ENCODE data around the gene RFESD. TPM values are rescaled to one million over a fixed set of nuclear protein-coding genes. Genes with fewer than 3 reads are reported as not detected.

RFESD gene
- total and polyA plus RNA-seq, 10 of the 15 experiments (the other 5 are each of a cell fraction or from before 2014, with no cell fraction given), result 1.9 to 14.7 (median 4.9) TPM

- DNase-seq (ENCODE audit: low read depth, low spot score), result no peak
- TF ChIP-seq, protein P1, sequence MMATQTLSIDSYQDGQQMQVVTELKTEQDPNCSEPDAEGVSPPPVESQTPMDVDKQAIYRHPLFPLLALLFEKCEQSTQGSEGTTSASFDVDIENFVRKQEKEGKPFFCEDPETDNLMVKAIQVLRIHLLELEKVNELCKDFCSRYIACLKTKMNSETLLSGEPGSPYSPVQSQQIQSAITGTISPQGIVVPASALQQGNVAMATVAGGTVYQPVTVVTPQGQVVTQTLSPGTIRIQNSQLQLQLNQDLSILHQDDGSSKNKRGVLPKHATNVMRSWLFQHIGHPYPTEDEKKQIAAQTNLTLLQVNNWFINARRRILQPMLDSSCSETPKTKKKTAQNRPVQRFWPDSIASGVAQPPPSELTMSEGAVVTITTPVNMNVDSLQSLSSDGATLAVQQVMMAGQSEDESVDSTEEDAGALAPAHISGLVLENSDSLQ (IDR thresholded peaks at IDR 0.05), result no peak
- no peak for TF ChIP-seq TARDBP (IDR thresholded peaks at IDR 0.05; ENCODE audit: borderline replicate concordance)
- no peak for TF ChIP-seq LARP7 (IDR thresholded peaks at IDR 0.05)
- TF ChIP-seq ZBTB33 (IDR thresholded peaks at IDR 0.05), result no peak
- TF ChIP-seq FOXM1 (IDR thresholded peaks at IDR 0.05; ENCODE audit: low read depth, low read length), result no peak
- TF ChIP-seq ESRRA (IDR thresholded peaks at IDR 0.05; ENCODE audit: low read length), result no peak
- no peak for TF ChIP-seq ETV6 (conservative IDR thresholded peaks at IDR 0.05 in 1 of 2, IDR thresholded peaks at IDR 0.05 in 1 of 2; ENCODE audit: borderline replicate concordance in 1 of 2, low read depth in 1 of 2)
- TF ChIP-seq ZBTB40 (IDR thresholded peaks at IDR 0.05; ENCODE audit: borderline replicate concordance), result no peak
- TF ChIP-seq NR2C2 (IDR thresholded peaks at IDR 0.05; ENCODE audit: borderline replicate concordance, control insufficient read depth, insufficient read length, low read depth), result no peak
- TF ChIP-seq, protein P2, sequence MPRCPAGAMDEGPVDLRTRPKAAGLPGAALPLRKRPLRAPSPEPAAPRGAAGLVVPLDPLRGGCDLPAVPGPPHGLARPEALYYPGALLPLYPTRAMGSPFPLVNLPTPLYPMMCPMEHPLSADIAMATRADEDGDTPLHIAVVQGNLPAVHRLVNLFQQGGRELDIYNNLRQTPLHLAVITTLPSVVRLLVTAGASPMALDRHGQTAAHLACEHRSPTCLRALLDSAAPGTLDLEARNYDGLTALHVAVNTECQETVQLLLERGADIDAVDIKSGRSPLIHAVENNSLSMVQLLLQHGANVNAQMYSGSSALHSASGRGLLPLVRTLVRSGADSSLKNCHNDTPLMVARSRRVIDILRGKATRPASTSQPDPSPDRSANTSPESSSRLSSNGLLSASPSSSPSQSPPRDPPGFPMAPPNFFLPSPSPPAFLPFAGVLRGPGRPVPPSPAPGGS (IDR thresholded peaks at IDR 0.05; ENCODE audit: borderline replicate concordance, insufficient read depth, low read depth, low read length, poor library complexity, severe bottlenecking), result no peak
- TF ChIP-seq NRF1 (conservative IDR thresholded peaks at IDR 0.05; ENCODE audit: low read depth, low read length), result no peak
- TF ChIP-seq RCOR1 (conservative IDR thresholded peaks at IDR 0.05; ENCODE audit: low read depth, low read length), result no peak
- no peak for TF ChIP-seq NBN (IDR thresholded peaks at IDR 0.05)
- TF ChIP-seq NFYA (IDR thresholded peaks at IDR 0.05; ENCODE audit: borderline replicate concordance, low read depth, low read length), result no peak
- TF ChIP-seq HDAC2 (IDR thresholded peaks at IDR 0.05), result no peak
- Histone ChIP-seq H3K9me3 (replicated peaks; ENCODE audit: control insufficient read depth, insufficient read depth, low read length) (no peaks in the 10 kb centered on the region), H3K9ac (ENCODE audit: control insufficient read depth, insufficient read depth, low read length) (no peak overlapping the region), H3K4me1 (ENCODE audit: control insufficient read depth, insufficient read depth, low read length) (no peaks in the 10 kb centered on the region), H4K20me1 (ENCODE audit: control insufficient read depth, insufficient read depth) (no peaks in the 10 kb centered on the region), H3K79me2 (ENCODE audit: control insufficient read depth, insufficient read depth, low read length) (no peaks in the 10 kb centered on the region), H3K27ac (ENCODE audit: control insufficient read depth, insufficient read depth) (no peak overlapping the region), H3K27me3 (replicated peaks in 1 of 2; ENCODE audit: control insufficient read depth in 2 of 2, insufficient read depth in 2 of 2, low read length in 1 of 2) (no peaks in the 10 kb centered on the region), H3K36me3 (ENCODE audit: control insufficient read depth in 2 of 2, insufficient read depth in 2 of 2, low read length in 1 of 2) (no peaks in the 10 kb centered on the region), H2AFZ (ENCODE audit: control insufficient read depth, low read depth, low read length) (no peak overlapping the region), H3K4me3 (no peak overlapping the region), H3K4me2 (ENCODE audit: control insufficient read depth, insufficient read depth) (no peak overlapping the region)
- BruUV-seq (replicated peaks), result no TSS peak
- CTCF ChIA-PET, result interaction anchor here (0.7 to 1.3 kb wide), 3 partner anchors 38 to 65 kb away, joined by 3 read pairs; no protein-coding TSS in a partner anchor
- POLR2A ChIA-PET, result no interaction called here
- no peak for ATAC-seq
- RAD21 ChIA-PET (ENCODE audit: unreplicated experiment), result no interaction called here
- SMC1A ChIA-PET (ENCODE audit: uncharacterized antibody, unreplicated experiment), result interaction anchor here (0.6 to 1.0 kb wide), 2 partner anchors 9 to 988 kb away, joined by 3 read pairs; no protein-coding TSS in a partner anchor
- in situ Hi-C loops (cut with MboI), result no loop called here
- no peak for FAIRE-seq
- WGBS (ENCODE audit: insufficient coverage, insufficient replicate concordance, low lambda C conversion rate, missing lambda C conversion rate), result 74% methylated on average over 1 of the region's 1 CpG
- intact Hi-C loops (cut with micrococcal nuclease; ENCODE audit: unreplicated experiment), result no loop called here
These were observed 57.6 kb downstream of the RFESD start for GRCh38 chr5:95704150-95704549.

All from GM12878 (cell line).